ENCODE measurements around the gene GLRX. TPM values are rescaled to one million over a fixed set of nuclear protein-coding genes. Genes with fewer than 3 reads are reported as not detected.
"Not testable (repeated sequence)": the region's sequence is repeated elsewhere in the genome, so short reads cannot be mapped to it uniquely, and the experiment has no call there.

Gene GLRX
- total RNA-seq, 1 donor from 2014 or later = 60.2 TPM

DNA sequence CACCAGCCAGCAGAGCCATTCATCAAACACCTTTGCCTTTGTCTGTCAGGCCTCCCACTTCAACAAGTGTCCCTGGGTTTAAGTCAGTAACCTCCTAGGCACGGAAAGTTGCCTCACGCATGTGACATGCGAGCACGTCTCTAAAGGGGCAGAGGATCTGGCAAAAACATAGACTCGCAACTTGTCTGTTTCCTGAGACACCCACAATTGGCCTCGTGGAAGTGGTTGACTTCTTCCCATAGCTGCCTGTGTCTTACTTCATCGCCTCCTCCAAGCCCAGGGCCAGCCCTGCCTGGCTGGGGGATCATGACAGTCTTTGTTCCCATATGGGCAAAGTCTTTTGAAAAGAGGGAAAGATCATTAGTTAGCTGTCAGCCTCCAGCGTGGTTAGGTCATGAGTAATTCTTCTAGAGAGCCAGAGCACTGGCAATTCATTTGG lies 35.5 kb upstream of the GLRX start:
- Mint-ChIP-seq H3K4me3 (no peak overlapping the region), H3K36me3 (ENCODE audit: low read depth) (no peaks in the 10 kb centered on the region), H3K27ac (no peak overlapping the region), H3K27me3 (peaks cover 14% of the 10 kb centered on the region), H3K4me1 (peaks cover 28% of the 10 kb centered on the region), H3K9me3 (no peaks in the 10 kb centered on the region)
- ATAC-seq (ENCODE audit: low read depth) = no peak
- intact Hi-C loops (cut with micrococcal nuclease) = loop anchor here (1.0 to 2.0 kb wide), 5 partner anchors 35 to 743 kb away; no protein-coding TSS in a partner anchor
- ChIA-PET CTCF (interaction anchor here (2.1 to 6.9 kb wide), 2 partner anchors 478 to 482 kb away, joined by 5 to 96 read pairs; no protein-coding TSS in a partner anchor), POLR2A (no interaction called here)
- DNase-seq = no peak
- TF ChIP-seq CTCF (IDR thresholded peaks at IDR 0.05) = no peak

GRCh38 chr5:95857185-95857945 lies 34.8 kb upstream of the GLRX start:
- no peaks in the 10 kb centered on the region for H3K9me3 Mint-ChIP-seq
- POLR2A ChIA-PET = no interaction called here
- CTCF ChIA-PET = interaction anchor here (0.8 to 6.9 kb wide), 3 partner anchors 35 to 479 kb away, joined by 3 to 96 read pairs (median 3); no protein-coding TSS in a partner anchor
- no peak overlapping the region for H3K4me3 Mint-ChIP-seq
- H3K4me1 Mint-ChIP-seq = peaks cover 24% of the 10 kb centered on the region
- intact Hi-C loops (cut with micrococcal nuclease) = no loop called here
- no peak overlapping the region for H3K27ac Mint-ChIP-seq
- no peaks in the 10 kb centered on the region for H3K36me3 Mint-ChIP-seq (ENCODE audit: low read depth)
- peaks cover 12% of the 10 kb centered on the region for H3K27me3 Mint-ChIP-seq
- no peak for TF ChIP-seq CTCF (IDR thresholded peaks at IDR 0.05)
- no peak for ATAC-seq (ENCODE audit: low read depth)
- DNase-seq = no peak

- H3K36me3 Mint-ChIP-seq (ENCODE audit: low read depth) = no peaks in the 10 kb centered on the region
- ChIA-PET POLR2A (interaction anchor here (0.7 kb wide), 1 partner anchor 1125 kb away, joined by 8 read pairs; no protein-coding TSS in a partner anchor), CTCF (interaction anchor here (0.8 to 6.9 kb wide), 5 partner anchors 8 to 746 kb away, joined by 3 to 96 read pairs (median 3); no protein-coding TSS in a partner anchor)
- no peak overlapping the region for H3K4me3 Mint-ChIP-seq
- intact Hi-C loops (cut with micrococcal nuclease) = no loop called here
- DNase-seq (no peak), ATAC-seq (ENCODE audit: low read depth) (no peak)
- no peak overlapping the region for H3K27ac Mint-ChIP-seq
- no peak for TF ChIP-seq CTCF (IDR thresholded peaks at IDR 0.05)
- peaks cover 18% of the 10 kb centered on the region for H3K4me1 Mint-ChIP-seq
- peaks cover 9% of the 10 kb centered on the region for H3K27me3 Mint-ChIP-seq
- no peaks in the 10 kb centered on the region for H3K9me3 Mint-ChIP-seq
These were observed 34.0 kb upstream of the GLRX start for GRCh38 chr5:95856501-95856981.

- no peaks in the 10 kb centered on the region for H3K9me3 Mint-ChIP-seq
- intact Hi-C loops (cut with micrococcal nuclease) = no loop called here
- POLR2A ChIA-PET = no interaction called here
- H3K4me1 Mint-ChIP-seq = no peaks in the 10 kb centered on the region
- no peak overlapping the region for H3K4me3 Mint-ChIP-seq
- ATAC-seq (ENCODE audit: low read depth) = no peak
- H3K27me3 Mint-ChIP-seq = no peaks in the 10 kb centered on the region
- no peak for TF ChIP-seq CTCF (IDR thresholded peaks at IDR 0.05)
- DNase-seq = no peak
- H3K27ac Mint-ChIP-seq = no peak overlapping the region
- no peaks in the 10 kb centered on the region for H3K36me3 Mint-ChIP-seq (ENCODE audit: low read depth)
- CTCF ChIA-PET = interaction anchor here (0.6 to 5.2 kb wide), 7 partner anchors 20 to 748 kb away, joined by 3 to 26 read pairs (median 5); no protein-coding TSS in a partner anchor
These were observed 31.0 kb upstream of the GLRX start for GRCh38 chr5:95853490-95853889.

DNA sequence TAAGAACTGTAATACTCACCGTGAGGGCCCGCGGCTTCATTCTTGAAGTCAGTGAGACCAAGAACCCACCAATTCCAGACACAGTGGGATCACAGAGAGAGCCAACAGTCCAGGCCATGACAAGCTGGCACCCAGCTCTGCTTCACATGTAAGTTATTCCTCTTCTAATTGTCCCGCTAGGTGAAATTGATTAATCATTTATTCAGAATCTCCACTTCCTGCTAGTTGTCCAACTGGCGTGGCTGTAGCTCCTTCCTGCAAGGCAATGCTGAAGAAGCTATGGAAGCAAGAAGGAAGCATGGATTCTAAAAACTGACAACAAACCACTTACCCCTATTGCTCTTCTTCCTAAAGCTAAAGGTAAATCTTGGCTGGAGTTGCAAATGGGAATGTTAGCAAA lies 30.0 kb upstream of the GLRX start:
- POLR2A ChIA-PET = interaction anchor here (0.6 kb wide), 1 partner anchor 181 kb away, joined by 3 read pairs; no protein-coding TSS in a partner anchor

DNA sequence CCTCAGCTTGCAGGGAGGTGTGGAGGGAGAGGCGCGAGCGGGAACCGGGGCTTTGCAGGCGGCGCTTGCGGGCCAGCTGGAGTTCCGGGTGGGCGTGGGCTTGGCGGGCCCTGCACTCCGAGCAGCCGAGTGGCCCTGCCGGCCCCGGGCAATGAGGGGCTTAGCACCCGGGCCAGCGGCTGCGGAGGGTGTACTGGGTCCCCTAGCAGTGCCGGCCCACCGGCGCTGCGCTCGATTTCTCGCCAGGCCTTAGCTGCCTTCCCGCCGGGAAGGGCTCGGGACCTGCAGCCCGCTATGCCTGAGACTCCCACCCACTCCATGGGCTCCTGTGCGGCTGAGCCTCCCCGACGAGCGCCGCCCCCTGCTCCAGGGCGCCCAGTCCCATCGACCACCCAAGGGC lies 28.6 kb upstream of the GLRX start:
- H3K27me3 Mint-ChIP-seq = not testable (repeated sequence)

More for the DNA sequence above, 30.0 kb upstream of the GLRX start:
- intact Hi-C loops (cut with micrococcal nuclease) = no loop called here
- ATAC-seq (ENCODE audit: low read depth) (no peak), DNase-seq (no peak)
- H3K4me3 Mint-ChIP-seq = no peak overlapping the region
- no peaks in the 10 kb centered on the region for H3K9me3 Mint-ChIP-seq
- H3K4me1 Mint-ChIP-seq = no peaks in the 10 kb centered on the region
- H3K27ac Mint-ChIP-seq = no peak overlapping the region
- no peaks in the 10 kb centered on the region for H3K36me3 Mint-ChIP-seq (ENCODE audit: low read depth)
- no peak for TF ChIP-seq CTCF (IDR thresholded peaks at IDR 0.05)
- no peaks in the 10 kb centered on the region for H3K27me3 Mint-ChIP-seq
- CTCF ChIA-PET = interaction anchor here (1.3 to 5.2 kb wide), 4 partner anchors 19 to 483 kb away, joined by 3 to 26 read pairs (median 11); no protein-coding TSS in a partner anchor

More for the DNA sequence above, 28.6 kb upstream of the GLRX start:
- POLR2A ChIA-PET; H3K4me1 Mint-ChIP-seq; ATAC-seq (ENCODE audit: low read depth); H3K4me3 Mint-ChIP-seq; DNase-seq; H3K27ac Mint-ChIP-seq; H3K36me3 Mint-ChIP-seq (ENCODE audit: low read depth); intact Hi-C loops (cut with micrococcal nuclease); H3K9me3 Mint-ChIP-seq: not testable (repeated sequence)
- CTCF ChIA-PET = interaction anchor here (1.3 to 17.6 kb wide), 4 partner anchors 10 to 485 kb away, joined by 3 to 389 read pairs (median 22); no protein-coding TSS in a partner anchor
